ENCODE data around the gene CWC27.

Gene CWC27

GRCh38 chr5:64758901-64759300, 9.8 kb upstream of the CWC27 start:
- H3K27me3 ChIP-seq (ENCODE audit: insufficient read depth, low read depth), result no peaks in the 10 kb centered on the region
- H3K79me2 ChIP-seq (ENCODE audit: insufficient read depth, low read depth), result peaks cover 2% of the 10 kb centered on the region; the same call in 1 of the 2 replicates
- no peak overlapping the region for H3K9ac ChIP-seq
- H3K4me3 ChIP-seq (IDR thresholded peaks at IDR 0.05; ENCODE audit: insufficient read depth, low read depth, low read length), result no peak overlapping the region
- H3K4me2 ChIP-seq, result no peak overlapping the region
- TF ChIP-seq CTCF (conservative IDR thresholded peaks at IDR 0.05; ENCODE audit: low read depth, low read length), result no peak
- H4K20me1 ChIP-seq (ENCODE audit: insufficient read depth), result no peaks in the 10 kb centered on the region
- H2AFZ ChIP-seq (ENCODE audit: low read depth), result no peak overlapping the region
- no peaks in the 10 kb centered on the region for H3K4me1 ChIP-seq (ENCODE audit: low read depth, poor library complexity, severe bottlenecking)
- no peaks in the 10 kb centered on the region; the same call in 1 of the 2 replicates for H3K36me3 ChIP-seq (ENCODE audit: insufficient read depth)
- no peak overlapping the region for H3K27ac ChIP-seq

- H3K4me2 ChIP-seq, result no peak overlapping the region
- no peak overlapping the region for H3K9ac ChIP-seq
- H3K27ac ChIP-seq, result no peak overlapping the region
- no peak for TF ChIP-seq CTCF (conservative IDR thresholded peaks at IDR 0.05; ENCODE audit: low read depth, low read length)
- H3K36me3 ChIP-seq (ENCODE audit: insufficient read depth), result no peaks in the 10 kb centered on the region
- peaks cover 2% of the 10 kb centered on the region; the same call in 1 of the 2 replicates for H3K79me2 ChIP-seq (ENCODE audit: insufficient read depth, low read depth)
- no peaks in the 10 kb centered on the region for H3K27me3 ChIP-seq (ENCODE audit: insufficient read depth, low read depth)
- no peak overlapping the region for H2AFZ ChIP-seq (ENCODE audit: low read depth)
- no peak overlapping the region for H3K4me3 ChIP-seq (IDR thresholded peaks at IDR 0.05; ENCODE audit: insufficient read depth, low read depth, low read length)
- no peaks in the 10 kb centered on the region for H4K20me1 ChIP-seq (ENCODE audit: insufficient read depth)
- H3K4me1 ChIP-seq (ENCODE audit: low read depth, poor library complexity, severe bottlenecking), result no peaks in the 10 kb centered on the region
Observed at GRCh38 chr5:64759960-64760660, 8.6 kb upstream of the CWC27 start.

GRCh38 chr5:64763948-64764503, 4.7 kb upstream of the CWC27 start:
- Histone ChIP-seq H3K36me3 (ENCODE audit: insufficient read depth) (no peaks in the 10 kb centered on the region), H2AFZ (ENCODE audit: low read depth) (no peak overlapping the region), H3K27me3 (ENCODE audit: insufficient read depth, low read depth) (no peaks in the 10 kb centered on the region), H3K9ac (no peak overlapping the region), H3K4me3 (IDR thresholded peaks at IDR 0.05; ENCODE audit: insufficient read depth, low read depth, low read length) (no peak overlapping the region), H3K79me2 (ENCODE audit: insufficient read depth, low read depth) (peaks cover 16% of the 10 kb centered on the region), H3K27ac (no peak overlapping the region), H3K4me1 (ENCODE audit: low read depth, poor library complexity, severe bottlenecking) (peaks cover 8% of the 10 kb centered on the region), H4K20me1 (ENCODE audit: insufficient read depth) (no peaks in the 10 kb centered on the region), H3K4me2 (no peak overlapping the region)
- no peak for TF ChIP-seq CTCF (conservative IDR thresholded peaks at IDR 0.05; ENCODE audit: low read depth, low read length)

GRCh38 chr5:64765804-64766504, 2.8 kb upstream of the CWC27 start:
- no peak overlapping the region for H3K4me3 ChIP-seq (IDR thresholded peaks at IDR 0.05; ENCODE audit: insufficient read depth, low read depth, low read length)
- no peak overlapping the region for H3K4me2 ChIP-seq
- no peak overlapping the region for H3K9ac ChIP-seq
- H3K4me1 ChIP-seq (ENCODE audit: low read depth, poor library complexity, severe bottlenecking), result peaks cover 25% of the 10 kb centered on the region
- no peak for TF ChIP-seq CTCF (conservative IDR thresholded peaks at IDR 0.05; ENCODE audit: low read depth, low read length)
- no peaks in the 10 kb centered on the region for H4K20me1 ChIP-seq (ENCODE audit: insufficient read depth)
- H3K27ac ChIP-seq, result no peak overlapping the region
- no peaks in the 10 kb centered on the region for H3K27me3 ChIP-seq (ENCODE audit: insufficient read depth, low read depth)
- H2AFZ ChIP-seq (ENCODE audit: low read depth), result no peak overlapping the region
- H3K36me3 ChIP-seq (ENCODE audit: insufficient read depth), result no peaks in the 10 kb centered on the region
- H3K79me2 ChIP-seq (ENCODE audit: insufficient read depth, low read depth), result peaks cover 36% of the 10 kb centered on the region
